ENCODE results near the gene LMCD1. TPM values are rescaled to one million over a fixed set of nuclear protein-coding genes. Genes with fewer than 3 reads are reported as not detected.

The LMCD1 gene
- total and polyA plus RNA-seq, 2 of the 4 experiments (the other 2 are of a cell fraction), result 50.0 to 53.8 TPM

DNA sequence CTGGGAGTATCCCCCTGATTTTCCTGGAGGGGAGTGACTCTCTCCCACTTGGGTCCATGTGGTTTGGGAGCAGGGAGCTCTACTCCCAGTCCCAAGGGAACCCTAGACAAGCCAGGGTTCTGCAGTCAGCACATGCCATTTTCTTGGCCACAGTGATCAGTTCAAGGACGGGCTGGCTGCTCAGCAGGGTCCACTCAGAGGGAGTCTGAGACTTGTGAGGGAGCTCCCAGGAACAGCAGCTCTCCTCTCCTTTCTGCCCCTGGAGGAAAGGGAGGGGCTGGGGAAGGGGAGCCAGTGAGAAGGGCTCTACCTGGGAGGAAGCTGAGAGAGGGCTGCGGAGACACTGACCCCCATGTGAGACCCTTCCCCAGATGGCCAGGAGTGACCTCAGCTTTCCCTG, 29.1 kb upstream of the LMCD1 start:
- H3K4ac ChIP-seq (ENCODE audit: low read depth, low read length), result no peak overlapping the region
- no peak overlapping the region for H3K56ac ChIP-seq (ENCODE audit: extremely low read depth, insufficient read depth, low read length)
- no peak overlapping the region for H3K18ac ChIP-seq (ENCODE audit: low read depth, low read length)
- H2BK120ac ChIP-seq (ENCODE audit: low read depth, low read length), result no peak overlapping the region
- H3K4me3 ChIP-seq (ENCODE audit: insufficient read depth, low read depth, low read length), result no peak overlapping the region
- no peaks in the 10 kb centered on the region; the same call in 1 of the 2 replicates for H3K27me3 ChIP-seq (ENCODE audit: control insufficient read depth, insufficient read depth, low read length)
- H3K27ac ChIP-seq (ENCODE audit: insufficient read depth, low read length), result no peak overlapping the region
- BruUV-seq (replicated peaks), result no TSS peak
- in situ Hi-C loops (cut with MboI; ENCODE audit: low sequenced_read_pairs), result loop anchor here (25.0 kb wide), 1 partner anchor 865 kb away; no protein-coding TSS in a partner anchor
- no peak overlapping the region for H2AK5ac ChIP-seq (ENCODE audit: low read depth, low read length)
- intact Hi-C loops (cut with micrococcal nuclease), result no loop called here
- H3K79me1 ChIP-seq (ENCODE audit: low read depth in 1 of 2, low read length in 2 of 2), result no peaks in the 10 kb centered on the region
- H2BK5ac ChIP-seq (ENCODE audit: low read depth, low read length, poor library complexity, severe bottlenecking), result no peak overlapping the region
- H3K9me3 ChIP-seq (ENCODE audit: control insufficient read depth, insufficient read depth, low read length), result no peaks in the 10 kb centered on the region
- H2BK20ac ChIP-seq (ENCODE audit: low read depth, low read length), result no peak overlapping the region
- ChIA-PET POLR2A (ENCODE audit: unreplicated experiment) (no interaction called here), CTCF (interaction anchor here (0.9 kb wide), 2 partner anchors 14 to 55 kb away, joined by 3 to 4 read pairs; no protein-coding TSS in a partner anchor)
- H2AK9ac ChIP-seq (replicated peaks; ENCODE audit: low read depth, low read length, poor library complexity), result no peak overlapping the region
- H3K14ac ChIP-seq (replicated peaks; ENCODE audit: low read depth, low read length), result no peak overlapping the region
- no peaks in the 10 kb centered on the region for H3K4me1 ChIP-seq (ENCODE audit: control insufficient read depth, insufficient read depth, low read length)
- H3K4me2 ChIP-seq (ENCODE audit: low read depth, low read length), result no peak overlapping the region
- H4K8ac ChIP-seq (ENCODE audit: low read depth in 2 of 2, low read length in 2 of 2), result no peak overlapping the region
- H3K23ac ChIP-seq (ENCODE audit: low read depth, low read length), result no peak overlapping the region
- no peaks in the 10 kb centered on the region for H3K36me3 ChIP-seq (ENCODE audit: control insufficient read depth, insufficient read depth, low read length)
- H3K9me1 ChIP-seq (ENCODE audit: insufficient read depth, low read length), result no peaks in the 10 kb centered on the region
- no CpG with 5 or more reads among the region's 2 CpGs for WGBS, 2 experiments (ENCODE audit: extremely low coverage in 2 of 2, insufficient read length in 1 of 2)
- no peak overlapping the region for H2BK15ac ChIP-seq (ENCODE audit: low read depth, low read length)
- H4K91ac ChIP-seq (ENCODE audit: insufficient read depth, low read depth, low read length), result no peak overlapping the region
- DNase-seq (no peak), ATAC-seq (ENCODE audit: low read depth) (no peak)
- no peak overlapping the region for H4K5ac ChIP-seq (ENCODE audit: low read depth, low read length)
- H3K9ac ChIP-seq (ENCODE audit: low read depth, low read length), result no peak overlapping the region
- TF ChIP-seq MXI1 (IDR thresholded peaks at IDR 0.05; ENCODE audit: borderline replicate concordance, low read depth, low read length) (no peak), RFX5 (IDR thresholded peaks at IDR 0.05; ENCODE audit: low read depth, low read length) (no peak), POLR2A (IDR thresholded peaks at IDR 0.05; ENCODE audit: low read depth, low read length) (no peak), USF2 (IDR thresholded peaks at IDR 0.05; ENCODE audit: low read depth, low read length) (no peak), MAFK (IDR thresholded peaks at IDR 0.05; ENCODE audit: low read depth, low read length) (no peak), SMC3 (IDR thresholded peaks at IDR 0.05; ENCODE audit: low read depth, low read length) (no peak), RCOR1 (IDR thresholded peaks at IDR 0.05; ENCODE audit: insufficient replicate concordance, low read length) (no peak), FOS (IDR thresholded peaks at IDR 0.05; ENCODE audit: low read depth, low read length) (no peak), MAZ (IDR thresholded peaks at IDR 0.05; ENCODE audit: borderline replicate concordance, low read depth, low read length) (no peak), RAD21 (IDR thresholded peaks at IDR 0.05; ENCODE audit: low read length) (no peak), BHLHE40 (IDR thresholded peaks at IDR 0.05; ENCODE audit: low read depth, low read length) (no peak), CEBPB (IDR thresholded peaks at IDR 0.05; ENCODE audit: low read depth, low read length) (no peak), CHD1 (IDR thresholded peaks at IDR 0.05; ENCODE audit: low read depth, low read length) (no peak), NFE2L2 (IDR thresholded peaks at IDR 0.05; ENCODE audit: low read depth, low read length) (no peak)
- TF ChIP-seq, protein P1, sequence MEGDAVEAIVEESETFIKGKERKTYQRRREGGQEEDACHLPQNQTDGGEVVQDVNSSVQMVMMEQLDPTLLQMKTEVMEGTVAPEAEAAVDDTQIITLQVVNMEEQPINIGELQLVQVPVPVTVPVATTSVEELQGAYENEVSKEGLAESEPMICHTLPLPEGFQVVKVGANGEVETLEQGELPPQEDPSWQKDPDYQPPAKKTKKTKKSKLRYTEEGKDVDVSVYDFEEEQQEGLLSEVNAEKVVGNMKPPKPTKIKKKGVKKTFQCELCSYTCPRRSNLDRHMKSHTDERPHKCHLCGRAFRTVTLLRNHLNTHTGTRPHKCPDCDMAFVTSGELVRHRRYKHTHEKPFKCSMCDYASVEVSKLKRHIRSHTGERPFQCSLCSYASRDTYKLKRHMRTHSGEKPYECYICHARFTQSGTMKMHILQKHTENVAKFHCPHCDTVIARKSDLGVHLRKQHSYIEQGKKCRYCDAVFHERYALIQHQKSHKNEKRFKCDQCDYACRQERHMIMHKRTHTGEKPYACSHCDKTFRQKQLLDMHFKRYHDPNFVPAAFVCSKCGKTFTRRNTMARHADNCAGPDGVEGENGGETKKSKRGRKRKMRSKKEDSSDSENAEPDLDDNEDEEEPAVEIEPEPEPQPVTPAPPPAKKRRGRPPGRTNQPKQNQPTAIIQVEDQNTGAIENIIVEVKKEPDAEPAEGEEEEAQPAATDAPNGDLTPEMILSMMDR (conservative IDR thresholded peaks at IDR 0.05; ENCODE audit: low read depth, low read length), result no peak
- TF ChIP-seq, protein P2, sequence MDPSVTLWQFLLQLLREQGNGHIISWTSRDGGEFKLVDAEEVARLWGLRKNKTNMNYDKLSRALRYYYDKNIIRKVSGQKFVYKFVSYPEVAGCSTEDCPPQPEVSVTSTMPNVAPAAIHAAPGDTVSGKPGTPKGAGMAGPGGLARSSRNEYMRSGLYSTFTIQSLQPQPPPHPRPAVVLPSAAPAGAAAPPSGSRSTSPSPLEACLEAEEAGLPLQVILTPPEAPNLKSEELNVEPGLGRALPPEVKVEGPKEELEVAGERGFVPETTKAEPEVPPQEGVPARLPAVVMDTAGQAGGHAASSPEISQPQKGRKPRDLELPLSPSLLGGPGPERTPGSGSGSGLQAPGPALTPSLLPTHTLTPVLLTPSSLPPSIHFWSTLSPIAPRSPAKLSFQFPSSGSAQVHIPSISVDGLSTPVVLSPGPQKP (IDR thresholded peaks at IDR 0.05; ENCODE audit: borderline replicate concordance, low read depth, low read length), result no peak
- no peaks in the 10 kb centered on the region for H4K20me1 ChIP-seq (ENCODE audit: insufficient read depth, low read length)
- no peak overlapping the region for H2AFZ ChIP-seq (replicated peaks; ENCODE audit: low read length, poor library complexity)
- dilution Hi-C loops (cut with HindIII; ENCODE audit: low sequenced_read_pairs, unreplicated experiment), result no loop called here

Measured in IMR-90 (cell line).